ENCODE data around the gene SMG6. TPM values are rescaled to one million over a fixed set of nuclear protein-coding genes. Genes with fewer than 3 reads are reported as not detected.
A peak's percentile ranks its signal among the peaks of the same experiment; 100 is the strongest.

The SMG6 gene
- total and polyA plus RNA-seq, 2 of the 13 experiments (the other 11 are each of a cell fraction or from before 2014, with no cell fraction given) = 4.6 to 14.6 TPM

- TF ChIP-seq HDAC1 (CRISPR knock-in tag; IDR thresholded peaks at IDR 0.05) = peak; percentile 97
- peak; percentile 30 for TF ChIP-seq FOSL2 (CRISPR knock-in tag; IDR thresholded peaks at IDR 0.05)
- no peak for TF ChIP-seq ZNF75D (CRISPR knock-in tag; IDR thresholded peaks at IDR 0.05; ENCODE audit: borderline replicate concordance)
- peak; percentile 65; the same call in 1 of the 2 replicates for TF ChIP-seq DNMT3B (CRISPR knock-in tag; conservative IDR thresholded peaks at IDR 0.05)
- TF ChIP-seq ZNF574 (CRISPR knock-in tag; IDR thresholded peaks at IDR 0.05) = peak; percentile 93
- TF ChIP-seq, protein P1, sequence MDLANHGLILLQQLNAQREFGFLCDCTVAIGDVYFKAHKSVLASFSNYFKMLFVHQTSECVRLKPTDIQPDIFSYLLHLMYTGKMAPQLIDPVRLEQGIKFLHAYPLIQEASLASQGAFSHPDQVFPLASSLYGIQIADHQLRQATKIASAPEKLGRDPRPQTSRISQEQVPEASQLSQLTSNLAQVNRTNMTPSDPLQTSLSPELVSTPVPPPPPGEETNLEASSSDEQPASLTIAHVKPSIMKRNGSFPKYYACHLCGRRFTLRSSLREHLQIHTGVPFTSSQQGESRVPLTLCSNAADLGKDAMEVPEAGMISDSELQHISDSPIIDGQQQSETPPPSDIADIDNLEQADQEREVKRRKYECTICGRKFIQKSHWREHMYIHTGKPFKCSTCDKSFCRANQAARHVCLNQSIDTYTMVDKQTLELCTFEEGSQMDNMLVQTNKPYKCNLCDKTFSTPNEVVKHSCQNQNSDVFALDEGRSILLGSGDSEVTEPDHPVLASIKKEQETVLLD (CRISPR knock-in tag; IDR thresholded peaks at IDR 0.05; ENCODE audit: low read depth) = peak; percentile 59; the same call in 1 of the 2 replicates
- TF ChIP-seq ZNF749 (CRISPR knock-in tag; IDR thresholded peaks at IDR 0.05; ENCODE audit: borderline replicate concordance) = peak; percentile 74
- peak; percentile 55; the same call in 1 of the 2 replicates for TF ChIP-seq ZBTB7A (CRISPR knock-in tag; IDR thresholded peaks at IDR 0.05)
- TF ChIP-seq ZBTB10 (CRISPR knock-in tag; IDR thresholded peaks at IDR 0.05; ENCODE audit: borderline replicate concordance) = peak; percentile 37; the same call in 1 of the 2 replicates
- TF ChIP-seq, protein P2, sequence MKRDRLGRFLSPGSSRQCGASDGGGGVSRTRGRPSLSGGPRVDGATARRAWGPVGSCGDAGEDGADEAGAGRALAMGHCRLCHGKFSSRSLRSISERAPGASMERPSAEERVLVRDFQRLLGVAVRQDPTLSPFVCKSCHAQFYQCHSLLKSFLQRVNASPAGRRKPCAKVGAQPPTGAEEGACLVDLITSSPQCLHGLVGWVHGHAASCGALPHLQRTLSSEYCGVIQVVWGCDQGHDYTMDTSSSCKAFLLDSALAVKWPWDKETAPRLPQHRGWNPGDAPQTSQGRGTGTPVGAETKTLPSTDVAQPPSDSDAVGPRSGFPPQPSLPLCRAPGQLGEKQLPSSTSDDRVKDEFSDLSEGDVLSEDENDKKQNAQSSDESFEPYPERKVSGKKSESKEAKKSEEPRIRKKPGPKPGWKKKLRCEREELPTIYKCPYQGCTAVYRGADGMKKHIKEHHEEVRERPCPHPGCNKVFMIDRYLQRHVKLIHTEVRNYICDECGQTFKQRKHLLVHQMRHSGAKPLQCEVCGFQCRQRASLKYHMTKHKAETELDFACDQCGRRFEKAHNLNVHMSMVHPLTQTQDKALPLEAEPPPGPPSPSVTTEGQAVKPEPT (CRISPR knock-in tag; IDR thresholded peaks at IDR 0.05; ENCODE audit: low read depth) = no peak
- no peak for TF ChIP-seq NFRKB (IDR thresholded peaks at IDR 0.05)
- no peak for TF ChIP-seq ZNF235 (CRISPR knock-in tag; IDR thresholded peaks at IDR 0.05; ENCODE audit: borderline replicate concordance)
- TF ChIP-seq ZNF274 (CRISPR knock-in tag; IDR thresholded peaks at IDR 0.05) = peak; percentile 75
- TF ChIP-seq, protein P3, sequence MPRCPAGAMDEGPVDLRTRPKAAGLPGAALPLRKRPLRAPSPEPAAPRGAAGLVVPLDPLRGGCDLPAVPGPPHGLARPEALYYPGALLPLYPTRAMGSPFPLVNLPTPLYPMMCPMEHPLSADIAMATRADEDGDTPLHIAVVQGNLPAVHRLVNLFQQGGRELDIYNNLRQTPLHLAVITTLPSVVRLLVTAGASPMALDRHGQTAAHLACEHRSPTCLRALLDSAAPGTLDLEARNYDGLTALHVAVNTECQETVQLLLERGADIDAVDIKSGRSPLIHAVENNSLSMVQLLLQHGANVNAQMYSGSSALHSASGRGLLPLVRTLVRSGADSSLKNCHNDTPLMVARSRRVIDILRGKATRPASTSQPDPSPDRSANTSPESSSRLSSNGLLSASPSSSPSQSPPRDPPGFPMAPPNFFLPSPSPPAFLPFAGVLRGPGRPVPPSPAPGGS (CRISPR knock-in tag; IDR thresholded peaks at IDR 0.05) = peak; percentile 19; the same call in 1 of the 2 replicates
- 0 out of 2 replicates have a peak, but pooled peaks have one; percentile 11 for TF ChIP-seq ETV6 (CRISPR knock-in tag; conservative IDR thresholded peaks at IDR 0.05)
- TF ChIP-seq KLF9 (CRISPR knock-in tag; IDR thresholded peaks at IDR 0.05; ENCODE audit: low read depth) = peak; percentile 93; the same call in 1 of the 2 replicates
- no peak for TF ChIP-seq IKZF4 (CRISPR knock-in tag; IDR thresholded peaks at IDR 0.05; ENCODE audit: borderline replicate concordance, low read depth, not compliant biosample characterization)
- TF ChIP-seq ZNF331 (CRISPR knock-in tag; IDR thresholded peaks at IDR 0.05) = peak; percentile 72
These were observed 32.7 kb upstream of the SMG6 start, which contains the start of gene TSR1 (continued) for GRCh38 chr17:2336215-2336851.

All from HepG2 (cell line).